Uterus (tissue), 4 donors: ENCODE measurements around the gene ACVR1B. TPM values are rescaled to one million over a fixed set of nuclear protein-coding genes. Genes with fewer than 3 reads are reported as not detected.
A peak's percentile ranks its signal among the peaks of the same experiment; 100 is the strongest.

Experiments
- DNase-seq, 2 donors: peaks; one replicate each; pipeline ENCODE4 v3.0.0-alpha.2; 2019 to 2020
- H3K27ac ChIP-seq, 2 donors: fragments of 200-600 bp; sonication (generic); 1 replicate in 1 of 2; 2 replicates in 1 of 2; pipeline ENCODE4 v1.5.1; 2016 to 2018
- H3K27me3 ChIP-seq, 2 donors: fragments of 200-600 bp; sonication (generic); one replicate each; pipeline ENCODE4 v1.5.1; 2018 to 2019; ENCODE audit warnings: control low read depth in 1 of 2
- H3K36me3 ChIP-seq, 2 donors: fragments of 200-600 bp; sonication (generic); one replicate each; pipeline ENCODE4 v1.5.1; 2019; ENCODE audit warnings: control low read depth in 1 of 2
- H3K4me1 ChIP-seq, 2 donors: fragments of 200-600 bp; sonication (generic); one replicate each; pipeline ENCODE4 v1.5.1; 2018 to 2019; ENCODE audit warnings: control low read depth in 1 of 2
- H3K4me3 ChIP-seq, 2 donors: fragments of 200-600 bp; sonication (generic); 1 replicate in 1 of 2; 2 replicates in 1 of 2; pipeline ENCODE4 v1.5.1; 2018 to 2019; ENCODE audit warnings: mild to moderate bottlenecking in 1 of 2
- H3K9me3 ChIP-seq, 2 donors: fragments of 200-600 bp; sonication (generic); one replicate each; pipeline ENCODE4 v1.5.1; 2019; ENCODE audit warnings: control low read depth in 1 of 2
- CTCF ChIP-seq, 4 experiments: fragments of 200-600 bp in 2 of 4; fragments of 450-650 bp in 2 of 4; sonication (generic) in 2 of 4; IDR thresholded peaks; one replicate each; pipeline ENCODE4 v1.5.1; 2016 to 2019; ENCODE audit warnings: antibody characterized with exemption in 4 of 4, mild to moderate bottlenecking in 2 of 4, moderate library complexity in 1 of 4
- POLR2A ChIP-seq, 2 donors: fragments of 450-650 bp; IDR thresholded peaks; one replicate each; pipeline ENCODE4 v1.6.1; 2016; ENCODE audit warnings: antibody characterized with exemption in 2 of 2, mild to moderate bottlenecking in 1 of 2, moderate library complexity in 1 of 2
- intact Hi-C: fragments of 100-400 bp; cut with DNase I; formaldehyde crosslinking; loops from one replicate; pipeline ENCODE4 v1.15.1; 2023; ENCODE audit warnings: low total_unique reads
- total RNA-seq, 4 donors: library from RNA; depleted of rRNA in 3 of 4; stranded (reverse); fragments of >200 nt in 3 of 4; gene quantifications; one replicate each; pipeline versions ENCODE4 v1.1.0 to v1.2.4, GENCODE V29; 2014 to 2023
- donor health status: DM: yes; HTN: yes; CAD: no.

Gene ACVR1B
- total RNA-seq, 4 donors from 2014 or later, result 2.6 to 31.6 (median 14.4) TPM

DNA sequence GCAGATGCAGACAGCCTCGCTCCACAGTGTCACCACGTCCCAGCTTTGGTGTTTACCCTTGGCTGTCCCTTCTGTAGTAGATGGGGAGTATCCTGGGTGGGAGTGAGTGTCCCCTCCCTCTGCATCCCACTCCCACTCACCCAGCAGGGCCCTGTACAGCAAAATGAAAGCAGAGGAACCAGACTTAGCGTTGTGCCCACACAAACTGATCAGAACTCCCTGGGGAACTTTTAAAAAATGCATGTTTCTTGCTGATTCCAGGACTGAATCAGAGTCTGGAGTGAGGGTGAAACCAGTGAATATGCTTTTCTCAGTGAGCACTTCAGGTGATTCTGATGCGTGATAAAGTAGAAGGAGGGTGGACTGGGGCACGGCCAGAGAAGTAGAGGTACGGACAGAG lies 41.3 kb upstream of the ACVR1B start:
- Histone ChIP-seq H3K36me3 (no peaks in the 10 kb centered on the region), H3K4me3 (no peak overlapping the region), H3K27me3 (no peaks in the 10 kb centered on the region)

GRCh38 chr12:51910691-51911090 lies 40.8 kb upstream of the ACVR1B start:
- DNase-seq, result no peak
- TF ChIP-seq CTCF (IDR thresholded peaks at IDR 0.05) (no peak), POLR2A (IDR thresholded peaks at IDR 0.05) (no peak)
- peaks cover 0 to 3% of the 10 kb centered on the region in 2 donors for H3K4me1 ChIP-seq
- H3K4me3 ChIP-seq, result no peak overlapping the region
- H3K27ac ChIP-seq, result peak overlapping the region; percentile 96
- H3K9me3 ChIP-seq, result no peaks in the 10 kb centered on the region
- no peaks in the 10 kb centered on the region for H3K36me3 ChIP-seq
- intact Hi-C loops, result no loop called here
- no peaks in the 10 kb centered on the region for H3K27me3 ChIP-seq

More for the DNA sequence above, 41.3 kb upstream of the ACVR1B start:
- TF ChIP-seq CTCF (IDR thresholded peaks at IDR 0.05), result no peak
- TF ChIP-seq POLR2A (IDR thresholded peaks at IDR 0.05), result no peak
- intact Hi-C loops, result no loop called here
- no peak for DNase-seq
- H3K4me1 ChIP-seq, result peaks cover 0 to 3% of the 10 kb centered on the region in 2 donors
- no peaks in the 10 kb centered on the region for H3K9me3 ChIP-seq
- peak overlapping the region; percentile 96 for H3K27ac ChIP-seq

DNA sequence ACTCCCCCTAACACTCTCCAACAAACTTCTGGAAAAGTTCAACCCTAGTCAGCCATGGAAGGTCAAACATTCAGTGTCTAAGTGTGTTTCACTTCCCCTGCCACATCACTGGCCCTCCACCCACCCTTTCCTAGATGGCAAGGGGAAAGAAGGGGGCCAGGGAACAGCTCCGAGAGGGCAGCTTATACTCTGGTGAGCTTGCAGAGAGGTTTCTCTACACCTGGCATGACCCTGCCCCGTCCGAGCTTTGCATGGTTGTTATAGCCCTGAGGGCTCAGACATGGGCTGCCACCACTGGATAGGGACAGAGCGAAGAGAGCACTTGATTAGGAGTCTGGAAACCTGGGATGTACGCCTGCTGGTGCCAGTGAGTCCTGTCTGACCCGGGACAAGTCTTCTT lies 40.2 kb upstream of the ACVR1B start:
- H3K27ac ChIP-seq, result peak overlapping the region; percentile 96
- H3K27me3 ChIP-seq, result no peaks in the 10 kb centered on the region
- no peak for DNase-seq
- no peaks in the 10 kb centered on the region for H3K36me3 ChIP-seq
- intact Hi-C loops, result no loop called here
- no peak for TF ChIP-seq CTCF (IDR thresholded peaks at IDR 0.05)
- no peak for TF ChIP-seq POLR2A (IDR thresholded peaks at IDR 0.05)
- no peaks in the 10 kb centered on the region for H3K9me3 ChIP-seq
- H3K4me3 ChIP-seq, result no peak overlapping the region
- peaks cover 0 to 3% of the 10 kb centered on the region in 2 donors for H3K4me1 ChIP-seq

DNA sequence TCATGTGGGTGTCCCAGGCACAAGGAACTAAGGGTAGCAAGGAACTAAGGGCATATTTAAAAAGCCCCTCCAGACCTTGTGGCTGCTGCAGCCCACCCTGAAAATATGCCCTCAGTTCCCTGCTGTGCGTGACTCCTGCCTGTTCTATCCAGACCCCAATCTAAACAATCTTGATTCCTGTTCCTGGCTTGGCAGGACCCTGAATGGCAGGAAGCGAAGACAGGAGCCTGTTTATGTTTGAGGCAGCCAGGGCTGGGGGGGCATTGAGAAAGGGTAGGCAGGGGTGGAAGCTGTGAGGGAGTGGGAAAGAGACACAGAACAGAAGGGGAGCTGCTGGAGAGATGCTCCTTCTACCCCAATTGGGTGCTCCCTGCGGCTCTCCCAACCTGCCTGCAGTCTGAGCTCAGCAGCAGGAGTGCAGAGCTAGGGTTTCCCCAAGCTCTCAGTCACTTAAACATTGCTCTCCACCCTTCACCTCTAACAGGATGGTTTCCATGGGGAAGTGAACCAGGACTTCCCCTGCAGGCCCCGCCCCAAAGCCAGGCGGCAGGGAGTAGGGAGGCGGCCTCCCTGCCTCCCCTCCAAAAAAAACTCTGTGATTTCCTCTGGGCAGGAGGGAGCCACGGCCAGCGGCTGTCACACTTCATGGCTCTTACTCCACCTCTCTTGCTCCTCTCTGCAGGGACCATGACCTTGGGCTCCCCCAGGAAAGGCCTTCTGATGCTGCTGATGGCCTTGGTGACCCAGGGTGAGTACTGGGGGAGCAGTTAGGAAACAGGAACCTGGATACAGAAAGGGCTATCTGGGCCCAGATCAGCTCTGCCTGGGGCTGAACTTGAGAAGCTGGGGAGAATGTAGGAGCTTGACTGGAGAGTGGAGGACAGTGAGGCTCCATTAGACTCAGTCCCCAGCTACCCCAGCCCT lies 39.4 kb upstream of the ACVR1B start:
- Histone ChIP-seq H3K27me3 (no peaks in the 10 kb centered on the region), H3K9me3 (no peaks in the 10 kb centered on the region), H3K4me1 (peaks cover 0 to 3% of the 10 kb centered on the region in 2 donors), H3K36me3 (no peaks in the 10 kb centered on the region), H3K27ac (peak overlapping the region; percentile 96), H3K4me3 (no peak overlapping the region)
- intact Hi-C loops, result no loop called here
- no peak for DNase-seq
- TF ChIP-seq CTCF (IDR thresholded peaks at IDR 0.05) (no peak), POLR2A (IDR thresholded peaks at IDR 0.05) (no peak)
